Measurements from ENCODE around the gene CATSPER1. TPM values are rescaled to one million over a fixed set of nuclear protein-coding genes. Genes with fewer than 3 reads are reported as not detected.
A peak's percentile ranks its signal among the peaks of the same experiment; 100 is the strongest.

The CATSPER1 gene
- 3.6 TPM for total RNA-seq
- long read RNA-seq = 0 reads

- Histone ChIP-seq H3K4me1 (peaks cover 18% of the 10 kb centered on the region), H3K36me3 (no peaks in the 10 kb centered on the region), H3K27me3 (ENCODE audit: low read depth) (peaks cover 4% of the 10 kb centered on the region), H3K27ac (no peak within 1 kb of the TSS), H3K9me3 (no peaks in the 10 kb centered on the region), H3K4me3 (no peak within 1 kb of the TSS)
- intact Hi-C loops (cut with DNase I) = no loop called here
- ATAC-seq (no peak), DNase-seq (no peak)
- TF ChIP-seq CTCF (IDR thresholded peaks at IDR 0.05) = no peak
Measured at GRCh38 chr11:66026017-66026529, at the start of gene CATSPER1. CATSPER1 (minus strand) TSS chr11:66026479; CDS start chr11:66026379, 100 bp downstream.

- no peaks in the 10 kb centered on the region for H3K27me3 ChIP-seq (ENCODE audit: low read depth)
- H3K4me1 ChIP-seq = peaks cover 20% of the 10 kb centered on the region
- no peak for ATAC-seq
- H3K9me3 ChIP-seq = no peaks in the 10 kb centered on the region
- DNase-seq = no peak
- peaks cover 19% of the 10 kb centered on the region for H3K36me3 ChIP-seq
- no peak for TF ChIP-seq CTCF (IDR thresholded peaks at IDR 0.05)
- H3K4me3 ChIP-seq = no peak overlapping the region
- intact Hi-C loops (cut with DNase I) = no loop called here
- H3K27ac ChIP-seq = no peak overlapping the region
Measured at GRCh38 chr11:66075273-66075672, 49.0 kb upstream of the CATSPER1 start.

GRCh38 chr11:66073669-66074068, 47.4 kb upstream of the CATSPER1 start:
- H3K9me3 ChIP-seq = no peaks in the 10 kb centered on the region
- ATAC-seq = no peak
- H3K4me3 ChIP-seq = no peak overlapping the region
- H3K36me3 ChIP-seq = peaks cover 24% of the 10 kb centered on the region
- no peak for DNase-seq
- H3K27me3 ChIP-seq (ENCODE audit: low read depth) = no peaks in the 10 kb centered on the region
- no peak for TF ChIP-seq CTCF (IDR thresholded peaks at IDR 0.05)
- H3K4me1 ChIP-seq = peaks cover 25% of the 10 kb centered on the region
- H3K27ac ChIP-seq = no peak overlapping the region
- intact Hi-C loops (cut with DNase I) = no loop called here

GRCh38 chr11:66072518-66072917, 46.2 kb upstream of the CATSPER1 start:
- no peak overlapping the region for H3K4me3 ChIP-seq
- TF ChIP-seq CTCF (IDR thresholded peaks at IDR 0.05) = no peak
- intact Hi-C loops (cut with DNase I) = no loop called here

GRCh38 chr11:66072081-66072480, 45.8 kb upstream of the CATSPER1 start:
- Histone ChIP-seq H3K27ac (no peak overlapping the region), H3K4me3 (peak overlapping the region; percentile 81), H3K9me3 (no peaks in the 10 kb centered on the region), H3K4me1 (peaks cover 36% of the 10 kb centered on the region), H3K36me3 (peaks cover 40% of the 10 kb centered on the region), H3K27me3 (ENCODE audit: low read depth) (no peaks in the 10 kb centered on the region)
- no peak for DNase-seq
- no peak for ATAC-seq
- intact Hi-C loops (cut with DNase I) = no loop called here
- no peak for TF ChIP-seq CTCF (IDR thresholded peaks at IDR 0.05)

More at GRCh38 chr11:66072518-66072917, 46.2 kb upstream of the CATSPER1 start:
- Histone ChIP-seq H3K36me3 (peaks cover 36% of the 10 kb centered on the region), H3K4me1 (peaks cover 36% of the 10 kb centered on the region), H3K9me3 (no peaks in the 10 kb centered on the region), H3K27me3 (ENCODE audit: low read depth) (no peaks in the 10 kb centered on the region), H3K27ac (no peak overlapping the region)
- ATAC-seq = no peak
- no peak for DNase-seq

Data from lower lobe of right lung (tissue), 2 donors.